Adrenal gland (tissue), 5 donors: Measurements from ENCODE around the gene B4GALT4.

Source experiments
- CTCF ChIP-seq, 6 experiments: fragments of 450-650 bp in 4 of 6; fragments of 200-600 bp in 2 of 6; sonication (generic) in 1 of 6; IDR thresholded peaks; 1 replicate in 5 of 6; 2 replicates in 1 of 6; pipeline versions ENCODE4 v1.5.1 to v1.8.0; 2016 to 2021; ENCODE audit warnings: antibody characterized with exemption in 6 of 6, mild to moderate bottlenecking in 2 of 6, moderate library complexity in 1 of 6
- POLR2A ChIP-seq, 2 donors: fragments of 450-650 bp; IDR thresholded peaks; one replicate each; pipeline ENCODE4 v1.6.1; 2017; ENCODE audit warnings: antibody characterized with exemption in 2 of 2, mild to moderate bottlenecking in 2 of 2, moderate library complexity in 1 of 2
- donor health status: DM: no; HTN: no; CAD: no.

- TF ChIP-seq CTCF (IDR thresholded peaks at IDR 0.05) (no peak), POLR2A (IDR thresholded peaks at IDR 0.05) (no peak)
These were observed 17.2 kb upstream of the B4GALT4 start for GRCh38 chr3:119257654-119258410.
